Islet of Langerhans (tissue), 1 donor: ENCODE data around the gene ARRDC4.

Source experiments
- FAIRE-seq: peaks from one replicate; lab custom pipeline; 2011; peaks lifted over from hg19 to GRCh38; lab: Jason Lieb, UNC

Gene ARRDC4

DNA sequence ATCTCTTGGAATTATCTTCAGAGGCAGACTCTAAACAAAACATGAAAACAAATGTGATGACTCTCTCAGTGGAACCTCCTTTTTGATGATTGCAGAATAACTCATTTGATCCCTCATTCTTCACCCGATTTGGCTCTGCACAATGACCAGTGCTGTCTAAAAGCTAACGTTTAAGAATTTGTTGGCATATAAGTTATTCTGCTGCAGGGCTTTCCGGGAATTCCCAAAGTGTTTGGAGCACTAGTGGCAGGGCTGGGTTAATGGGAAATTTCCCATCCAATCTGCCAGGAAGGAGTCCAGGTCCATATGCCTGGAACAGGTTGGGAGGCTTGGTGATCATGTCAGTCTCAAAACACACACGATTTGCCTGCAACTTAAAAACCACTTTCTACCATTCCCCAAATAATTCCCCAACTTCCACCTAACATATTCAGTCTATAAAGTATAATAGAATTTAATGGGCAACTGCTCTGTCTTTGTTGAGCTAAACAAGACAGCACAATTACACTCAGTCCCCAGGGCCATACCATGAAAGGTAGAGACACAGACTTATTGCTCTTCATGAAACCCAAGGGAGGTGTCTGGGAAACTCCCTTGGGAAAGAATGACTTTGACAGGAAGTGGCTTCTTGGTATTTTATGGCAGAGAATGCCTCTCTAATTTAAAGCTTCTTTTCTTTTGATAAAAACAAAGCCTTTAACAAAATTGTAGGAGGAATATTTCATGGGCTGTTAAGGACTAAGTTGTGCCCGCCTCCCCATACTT lies 38.0 kb downstream of the ARRDC4 start:
- FAIRE-seq = no peak

- no peak for FAIRE-seq
Observed at GRCh38 chr15:98000249-98001203, 40.0 kb downstream of the ARRDC4 start.

DNA sequence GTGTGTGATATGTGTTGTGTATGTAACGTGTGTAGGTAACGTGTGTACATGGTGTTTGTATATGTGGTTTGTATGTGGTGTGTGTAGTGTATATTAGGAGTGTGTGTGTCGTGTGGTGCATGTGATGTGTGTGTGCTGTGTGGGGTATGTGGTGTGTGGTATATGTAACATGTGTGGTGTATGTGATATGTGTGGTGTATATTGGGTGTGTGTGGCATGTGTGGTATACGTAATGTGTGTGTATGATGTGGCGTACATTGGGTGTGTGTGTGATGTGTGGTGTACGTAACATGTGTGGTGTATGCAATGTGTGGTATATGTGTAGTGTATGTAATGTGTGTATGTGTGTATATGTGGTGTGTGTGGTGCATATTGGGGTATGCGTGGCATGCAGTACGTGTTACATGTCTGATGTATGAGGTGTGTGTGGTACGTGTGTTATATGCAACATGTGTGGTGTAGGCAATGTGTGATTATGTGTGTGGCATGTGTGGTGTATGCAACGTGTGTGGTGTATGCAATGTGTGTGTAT lies 41.2 kb downstream of the ARRDC4 start:
- FAIRE-seq = no peak

GRCh38 chr15:98002419-98002818 lies 41.9 kb downstream of the ARRDC4 start:
- no peak for FAIRE-seq

GRCh38 chr15:98002866-98003265 lies 42.4 kb downstream of the ARRDC4 start:
- no peak for FAIRE-seq

DNA sequence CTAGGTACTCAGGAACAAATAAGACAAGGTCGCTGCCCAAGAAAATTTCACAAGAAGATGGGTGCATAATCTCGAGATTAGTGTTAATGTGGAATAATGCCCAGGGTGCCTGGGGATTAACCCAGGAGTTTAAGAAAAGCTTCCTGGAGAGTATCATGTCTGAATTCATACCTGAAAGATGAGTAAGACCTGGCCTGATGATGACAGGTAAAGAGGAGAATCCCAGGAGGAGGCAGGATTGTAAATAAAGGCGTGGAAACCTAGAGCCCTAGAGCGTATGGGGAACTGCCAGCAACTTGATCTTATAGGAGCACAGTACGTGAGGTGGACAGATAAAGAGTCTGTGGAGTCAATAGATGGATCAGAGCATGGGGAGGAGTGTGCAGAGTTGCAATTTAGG lies 43.0 kb downstream of the ARRDC4 start:
- no peak for FAIRE-seq

DNA sequence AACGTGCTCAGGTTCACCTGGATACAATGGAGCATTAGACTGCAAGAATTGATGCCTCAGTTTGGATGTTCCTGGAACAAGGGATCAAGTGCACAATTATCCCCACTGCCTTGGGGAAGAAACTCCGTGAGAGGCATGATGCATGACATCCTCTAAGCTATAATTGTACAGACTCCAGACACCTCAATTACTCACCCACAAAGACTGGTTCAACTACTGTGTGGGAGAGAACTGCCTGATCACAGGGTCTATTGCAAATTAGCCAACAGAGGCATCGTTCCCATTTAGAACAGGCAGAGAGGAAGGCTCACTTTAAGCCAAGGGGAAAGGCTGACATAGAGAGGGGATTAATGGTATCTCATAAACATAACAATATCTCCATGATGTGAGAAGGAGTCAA lies 43.5 kb downstream of the ARRDC4 start:
- FAIRE-seq = no peak

DNA sequence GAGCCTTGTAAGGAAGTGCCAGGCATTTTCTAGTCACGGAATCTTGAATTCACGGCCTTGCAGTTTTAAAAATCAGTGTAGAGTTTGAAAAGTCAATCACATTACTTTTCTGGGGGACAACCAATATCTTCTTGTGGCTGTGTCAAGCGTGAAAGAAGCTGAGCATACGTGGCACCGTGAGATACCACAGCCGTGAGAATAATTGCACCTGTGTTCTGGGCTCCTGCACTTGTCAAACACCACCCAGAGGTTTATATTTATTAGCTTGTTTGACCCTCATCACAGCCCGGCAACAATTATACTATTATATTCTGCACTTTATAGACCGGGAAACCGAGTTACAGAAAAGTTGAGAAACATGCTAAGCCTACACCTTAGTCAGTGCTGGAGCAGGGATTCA lies 45.2 kb downstream of the ARRDC4 start:
- no peak for FAIRE-seq

DNA sequence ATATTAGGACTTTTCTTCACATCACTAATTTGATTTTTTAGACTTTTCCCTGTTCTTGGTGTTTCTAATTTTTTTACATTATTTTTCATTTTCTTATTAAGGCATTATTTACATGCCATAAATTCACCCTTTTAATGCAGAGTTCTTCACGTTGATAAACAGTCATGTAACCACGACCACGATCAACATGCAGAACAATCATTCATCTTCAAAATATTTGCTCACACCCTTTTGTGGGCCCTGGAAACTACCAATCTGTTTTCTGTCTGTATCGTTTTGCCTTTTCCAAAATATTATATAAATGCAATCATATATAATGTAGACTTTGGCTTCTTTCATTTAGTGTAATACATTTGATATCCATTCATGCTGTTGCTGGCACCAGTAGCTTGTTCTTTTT lies 48.7 kb downstream of the ARRDC4 start:
- FAIRE-seq = no peak

GRCh38 chr15:98009971-98010370 lies 49.5 kb downstream of the ARRDC4 start:
- FAIRE-seq = peak; percentile 99

DNA sequence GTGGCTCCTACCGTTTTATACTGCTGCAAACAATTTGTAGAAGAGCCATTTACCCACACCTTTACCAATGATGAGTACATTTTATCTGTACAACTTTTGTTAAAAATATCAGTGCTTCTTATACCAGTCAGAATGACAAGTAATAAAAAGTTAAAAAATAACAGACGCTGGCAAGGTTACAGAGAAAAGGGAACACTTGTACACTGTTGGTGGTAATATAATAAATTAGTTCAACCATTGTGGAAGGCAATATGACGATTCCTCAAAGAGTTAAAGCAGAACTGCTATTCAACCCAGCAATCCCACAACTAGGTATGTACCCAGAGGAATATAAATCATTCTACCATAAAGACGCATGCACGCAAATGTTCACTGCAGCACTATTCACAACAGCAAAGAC lies 51.9 kb downstream of the ARRDC4 start:
- no peak for FAIRE-seq

- no peak for FAIRE-seq
Observed at GRCh38 chr15:98013631-98014030, 53.1 kb downstream of the ARRDC4 start.

GRCh38 chr15:98017150-98017964 lies 56.9 kb downstream of the ARRDC4 start:
- no peak for FAIRE-seq

DNA sequence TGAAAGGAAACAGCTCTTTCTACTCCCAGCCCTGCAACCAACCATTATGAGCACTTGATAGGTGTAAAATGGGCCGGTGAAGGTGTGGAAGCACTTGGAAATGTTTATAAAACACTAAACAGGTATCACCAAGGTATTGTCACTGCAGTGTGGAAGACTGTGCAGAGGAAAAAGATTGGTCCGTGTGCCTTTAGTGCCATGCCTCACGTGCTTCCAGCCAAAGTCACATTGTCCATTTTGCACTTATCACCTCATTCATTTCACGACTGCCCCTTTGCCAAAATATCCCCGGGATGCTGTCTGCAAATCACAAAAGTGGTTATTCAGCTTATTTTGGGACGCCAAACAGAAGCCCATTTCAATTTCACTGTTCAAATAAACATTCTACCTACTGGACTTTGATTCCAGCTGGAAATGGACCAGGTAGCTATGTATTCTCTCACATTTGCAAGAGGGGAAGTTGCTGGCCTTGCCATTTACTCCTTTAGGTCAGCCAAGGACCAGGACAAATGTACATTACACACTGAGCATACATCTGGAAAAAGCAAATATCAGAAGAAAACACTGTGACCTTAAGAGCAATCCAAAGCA lies 58.4 kb downstream of the ARRDC4 start:
- no peak for FAIRE-seq
